ENCODE measurements around the gene TCHP.

TCHP gene

GRCh38 chr12:109947521-109947920 is 47.4 kb downstream of the TCHP start:
- intact Hi-C loops (cut with DNase I; ENCODE audit: low total_unique reads), result no loop called here

GRCh38 chr12:109948368-109948767 is 48.3 kb downstream of the TCHP start:
- no peak for TF ChIP-seq CTCF (IDR thresholded peaks at IDR 0.05)
- Histone ChIP-seq H3K27ac (no peak overlapping the region), H3K4me3 (no peak overlapping the region), H3K4me1 (peaks cover 0 to 28% (median 13%) of the 10 kb centered on the region in 4 donors), H3K36me3 (peaks cover 23 to 82% (median 56%) of the 10 kb centered on the region in 3 donors), H3K9me3 (no peaks in the 10 kb centered on the region), H3K27me3 (no peaks in the 10 kb centered on the region)
- DNase-seq, result no peak
- intact Hi-C loops (cut with DNase I; ENCODE audit: low total_unique reads), result no loop called here

More at GRCh38 chr12:109947521-109947920, 47.4 kb downstream of the TCHP start:
- peaks cover 17 to 75% (median 48%) of the 10 kb centered on the region in 3 donors for H3K36me3 ChIP-seq
- H3K4me3 ChIP-seq, result no peak overlapping the region
- H3K27ac ChIP-seq, result peak overlapping the region in 1 of 2 donors; percentile 5
- H3K27me3 ChIP-seq, result no peaks in the 10 kb centered on the region
- peaks cover 0 to 24% (median 13%) of the 10 kb centered on the region in 4 donors for H3K4me1 ChIP-seq
- no peak for DNase-seq
- H3K9me3 ChIP-seq, result no peaks in the 10 kb centered on the region
- no peak for TF ChIP-seq CTCF (IDR thresholded peaks at IDR 0.05)

GRCh38 chr12:109949089-109949488 is 49.0 kb downstream of the TCHP start:
- peaks cover 23 to 84% (median 60%) of the 10 kb centered on the region in 3 donors for H3K36me3 ChIP-seq
- intact Hi-C loops (cut with DNase I; ENCODE audit: low total_unique reads), result no loop called here
- no peak for TF ChIP-seq CTCF (IDR thresholded peaks at IDR 0.05)

GRCh38 chr12:109950625-109951024 is 50.6 kb downstream of the TCHP start:
- Histone ChIP-seq H3K27ac (peak overlapping the region; percentile 10 to 53), H3K9me3 (no peaks in the 10 kb centered on the region), H3K4me3 (no peak overlapping the region), H3K36me3 (peaks cover 28 to 87% (median 53%) of the 10 kb centered on the region in 3 donors), H3K4me1 (peaks cover 0 to 28% (median 13%) of the 10 kb centered on the region in 4 donors), H3K27me3 (no peaks in the 10 kb centered on the region)
- intact Hi-C loops (cut with DNase I; ENCODE audit: low total_unique reads), result no loop called here
- TF ChIP-seq CTCF (IDR thresholded peaks at IDR 0.05), result no peak
- no peak for DNase-seq

More at GRCh38 chr12:109949089-109949488, 49.0 kb downstream of the TCHP start:
- peaks cover 0 to 28% (median 13%) of the 10 kb centered on the region in 4 donors for H3K4me1 ChIP-seq
- DNase-seq, result no peak
- H3K27ac ChIP-seq, result peak overlapping the region in 1 of 2 donors; percentile 16
- H3K27me3 ChIP-seq, result no peaks in the 10 kb centered on the region
- H3K4me3 ChIP-seq, result no peak overlapping the region
- no peaks in the 10 kb centered on the region for H3K9me3 ChIP-seq

GRCh38 chr12:109951136-109951535 is 51.1 kb downstream of the TCHP start:
- TF ChIP-seq CTCF (IDR thresholded peaks at IDR 0.05), result no peak
- DNase-seq, result no peak
- no peaks in the 10 kb centered on the region for H3K27me3 ChIP-seq
- peak overlapping the region; percentile 53 to 54 for H3K27ac ChIP-seq
- no peaks in the 10 kb centered on the region for H3K9me3 ChIP-seq
- peaks cover 28 to 92% (median 55%) of the 10 kb centered on the region in 3 donors for H3K36me3 ChIP-seq
- intact Hi-C loops (cut with DNase I; ENCODE audit: low total_unique reads), result no loop called here
- H3K4me3 ChIP-seq, result no peak overlapping the region
- H3K4me1 ChIP-seq, result peaks cover 0 to 28% (median 13%) of the 10 kb centered on the region in 4 donors
